ENCODE data around the gene SPATA24.
"Not testable (repeated sequence)": the region's sequence is repeated elsewhere in the genome, so short reads cannot be mapped to it uniquely, and the experiment has no call there.

The SPATA24 gene

GRCh38 chr5:139417214-139417613 is 13.3 kb upstream of the SPATA24 start:
- peak in 5 of 56 donors; percentile 20 to 44 (median 22) for DNase-seq

- DNase-seq: no peak
Observed at GRCh38 chr5:139416651-139417050, 12.8 kb upstream of the SPATA24 start.

- no peak for DNase-seq
Observed at GRCh38 chr5:139415869-139416268, 12.0 kb upstream of the SPATA24 start.

GRCh38 chr5:139415221-139415861 is 11.5 kb upstream of the SPATA24 start:
- peak in 54 of 56 donors; percentile 30 to 92 (median 76) for DNase-seq

- peak in 24 of 56 donors; percentile 17 to 66 (median 34) for DNase-seq
Observed at GRCh38 chr5:139414581-139415130, 10.8 kb upstream of the SPATA24 start.

- DNase-seq: no peak
Observed at GRCh38 chr5:139413963-139414362, 10.1 kb upstream of the SPATA24 start.

- DNase-seq: no peak
Observed at GRCh38 chr5:139413153-139413552, 9.3 kb upstream of the SPATA24 start.

GRCh38 chr5:139410993-139411828 is 7.3 kb upstream of the SPATA24 start:
- peak in 2 of 56 donors; percentile 20 to 33 for DNase-seq

- peak in 1 of 56 donors; percentile 28 for DNase-seq
Observed at GRCh38 chr5:139410121-139410992, 6.5 kb upstream of the SPATA24 start.

GRCh38 chr5:139409116-139409515 is 5.2 kb upstream of the SPATA24 start:
- DNase-seq: not testable (repeated sequence)

GRCh38 chr5:139408191-139408590 is 4.3 kb upstream of the SPATA24 start:
- DNase-seq: peak in 1 of 56 donors; percentile 15

GRCh38 chr5:139407517-139407916 is 3.6 kb upstream of the SPATA24 start:
- DNase-seq: no peak

GRCh38 chr5:139406963-139407362 is 3.1 kb upstream of the SPATA24 start:
- no peak for DNase-seq

GRCh38 chr5:139404484-139404840 is 573 bp upstream of the SPATA24 start:
- no peak for DNase-seq

- no peak for DNase-seq
Observed at GRCh38 chr5:139403418-139403786, 487 bp downstream of the SPATA24 start.

- DNase-seq: no peak
Observed at GRCh38 chr5:139402561-139403158, 1.2 kb downstream of the SPATA24 start.

- DNase-seq: no peak
Observed at GRCh38 chr5:139401546-139401945, 2.3 kb downstream of the SPATA24 start.

- DNase-seq: no peak
Observed at GRCh38 chr5:139399501-139400121, 4.3 kb downstream of the SPATA24 start.

GRCh38 chr5:139397921-139398320 is 6.0 kb downstream of the SPATA24 start:
- no peak for DNase-seq

- no peak for DNase-seq
Observed at GRCh38 chr5:139396691-139397090, 7.2 kb downstream of the SPATA24 start.

Measured in nucleus accumbens (tissue), 56 donors.